GM12865 (cell line): ENCODE results near the gene ZAR1L.

Experiments used
- DNase-seq: peaks from one replicate; pipeline ENCODE4 v3.0.0; 2010; ENCODE audit warnings: low read depth
- H3K4me3 ChIP-seq: 2 replicates; pipeline ENCODE4 v1.5.1; 2011; ENCODE audit warnings: mild to moderate bottlenecking, low read depth, low read length, control low read depth
- CTCF ChIP-seq: IDR thresholded peaks from 2 replicates; pipeline ENCODE4 v1.5.1; 2011; ENCODE audit warnings: low read length, control low read depth, low read depth, inconsistent platforms; ENCODE audit not compliant: insufficient read depth; ENCODE audit errors: missing control alignments

The ZAR1L gene

GRCh38 chr13:32314271-32315237, 609 bp downstream of the ZAR1L start:
- H3K4me3 ChIP-seq, result peak overlapping the region; percentile 75
- DNase-seq, result peak; percentile 75
- TF ChIP-seq CTCF, result no peak

- TF ChIP-seq CTCF, result no peak
- no peak overlapping the region for H3K4me3 ChIP-seq
- DNase-seq, result no peak
These were observed 3.8 kb downstream of the ZAR1L start for GRCh38 chr13:32311188-32311897.

GRCh38 chr13:32310134-32310706, 4.9 kb downstream of the ZAR1L start:
- DNase-seq, result peak; percentile 71
- TF ChIP-seq CTCF, result peak; percentile 58
- H3K4me3 ChIP-seq, result no peak overlapping the region

- no peak for TF ChIP-seq CTCF
- no peak overlapping the region for H3K4me3 ChIP-seq
- no peak for DNase-seq
These were observed 5.6 kb downstream of the ZAR1L start for GRCh38 chr13:32309312-32310133.

- TF ChIP-seq CTCF, result no peak
- no peak overlapping the region for H3K4me3 ChIP-seq
- no peak for DNase-seq
These were observed 9.5 kb downstream of the ZAR1L start for GRCh38 chr13:32305646-32306045.

GRCh38 chr13:32302461-32302860, 12.7 kb downstream of the ZAR1L start:
- no peak overlapping the region for H3K4me3 ChIP-seq
- no peak for DNase-seq

More at GRCh38 chr13:32302461-32302860, 12.7 kb downstream of the ZAR1L start:
- no peak for TF ChIP-seq CTCF
